Prostate gland (tissue), 2 donors: ENCODE results near the gene EPX. TPM values are rescaled to one million over a fixed set of nuclear protein-coding genes. Genes with fewer than 3 reads are reported as not detected.

Experiments
- DNase-seq: peaks from one replicate; pipeline ENCODE4 v3.0.0-alpha.2; 2019; ENCODE audit warnings: low spot score
- H3K27ac ChIP-seq, 2 donors: fragments of 200-600 bp; sonication (generic); 2 replicates each; pipeline ENCODE4 v1.5.1; 2017 to 2019
- H3K27me3 ChIP-seq: fragments of 200-600 bp; sonication (generic); replicated peaks from 2 replicates; pipeline ENCODE4 v1.5.1; 2019; ENCODE audit not compliant: insufficient read depth
- H3K36me3 ChIP-seq, 2 donors: fragments of 200-600 bp; sonication (generic); 1 replicate in 1 of 2; 2 replicates in 1 of 2; pipeline versions ENCODE4 v1.5.1 to v1.8.1; 2017 to 2019
- H3K4me1 ChIP-seq: fragments of 200-600 bp; sonication (generic); replicated peaks from 2 replicates; pipeline ENCODE4 v1.5.1; 2019
- H3K4me3 ChIP-seq, 2 donors: fragments of 200-600 bp; sonication (generic); 2 replicates each; pipeline ENCODE4 v1.5.1; 2017 to 2019
- H3K9me3 ChIP-seq: fragments of 200-600 bp; sonication (generic); 2 replicates; pipeline ENCODE4 v1.5.1; 2017
- POLR2A ChIP-seq: fragments of 450-650 bp; IDR thresholded peaks from one replicate; pipeline ENCODE4 v1.6.1; 2016; ENCODE audit warnings: antibody characterized with exemption, mild to moderate bottlenecking
- POLR2AphosphoS5 ChIP-seq: sonication (generic); formaldehyde crosslinking; IDR thresholded peaks from one replicate; pipeline ENCODE4 v1.6.1; 2017; ENCODE audit warnings: antibody characterized with exemption
- whole genome bisulfite sequencing: methylation state at CpG from one replicate; pipeline ENCODE4 v1.1.5; 2018; 5-methylcytosine and 5-hydroxymethylcytosine counted together
- intact Hi-C: fragments of 100-400 bp; cut with DNase I; formaldehyde crosslinking; loops from one replicate; pipeline ENCODE4 v1.14.2; 2022
- total RNA-seq, 2 donors: library from RNA; depleted of rRNA; stranded (reverse); fragments of >200 nt; gene quantifications; one replicate each; pipeline ENCODE4 v1.1.0, GENCODE V29; 2016
- TF ChIP-seq, protein P1 (sequence below), 4 experiments: fragments of 200-600 bp in 2 of 4; fragments of 450-650 bp in 2 of 4; sonication (generic) in 2 of 4; IDR thresholded peaks; 1 replicate in 3 of 4; 2 replicates in 1 of 4; pipeline ENCODE4 v1.5.1; 2016 to 2019; ENCODE audit warnings: antibody characterized with exemption in 4 of 4, mild to moderate bottlenecking in 2 of 4, moderate library complexity in 2 of 4

The EPX gene
- total RNA-seq, 2 donors from 2014 or later = not detected

DNA sequence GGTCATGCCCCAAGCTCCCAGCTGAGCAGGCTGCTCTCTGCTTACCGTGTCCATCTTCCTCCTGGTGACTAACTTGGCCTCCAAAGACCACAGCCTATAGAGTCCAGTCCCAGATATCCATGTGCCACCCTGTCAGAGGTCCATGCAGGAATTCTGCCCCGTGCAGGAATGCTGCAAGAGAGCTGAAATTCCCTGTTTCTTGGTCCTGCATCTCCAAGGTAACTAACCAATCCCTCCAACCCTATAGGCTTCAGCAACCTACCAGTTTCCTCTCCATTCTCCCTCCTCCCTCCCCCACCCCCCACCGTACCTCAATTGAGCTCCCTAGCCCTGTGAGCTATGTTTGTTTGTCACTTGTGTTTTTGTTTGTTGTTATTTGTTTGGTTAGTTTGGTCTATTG lies 36.2 kb downstream of the EPX start:
- Histone ChIP-seq H3K4me3 (no peak overlapping the region), H3K27ac (no peak overlapping the region), H3K36me3 (no peaks in the 10 kb centered on the region), H3K9me3 (no peaks in the 10 kb centered on the region), H3K4me1 (no peaks in the 10 kb centered on the region), H3K27me3 (no peaks in the 10 kb centered on the region)
- 47% methylated on average over 3 of the region's 3 CpGs for WGBS
- no peak for DNase-seq
- no peak for TF ChIP-seq POLR2AphosphoS5
- TF ChIP-seq, protein P1, sequence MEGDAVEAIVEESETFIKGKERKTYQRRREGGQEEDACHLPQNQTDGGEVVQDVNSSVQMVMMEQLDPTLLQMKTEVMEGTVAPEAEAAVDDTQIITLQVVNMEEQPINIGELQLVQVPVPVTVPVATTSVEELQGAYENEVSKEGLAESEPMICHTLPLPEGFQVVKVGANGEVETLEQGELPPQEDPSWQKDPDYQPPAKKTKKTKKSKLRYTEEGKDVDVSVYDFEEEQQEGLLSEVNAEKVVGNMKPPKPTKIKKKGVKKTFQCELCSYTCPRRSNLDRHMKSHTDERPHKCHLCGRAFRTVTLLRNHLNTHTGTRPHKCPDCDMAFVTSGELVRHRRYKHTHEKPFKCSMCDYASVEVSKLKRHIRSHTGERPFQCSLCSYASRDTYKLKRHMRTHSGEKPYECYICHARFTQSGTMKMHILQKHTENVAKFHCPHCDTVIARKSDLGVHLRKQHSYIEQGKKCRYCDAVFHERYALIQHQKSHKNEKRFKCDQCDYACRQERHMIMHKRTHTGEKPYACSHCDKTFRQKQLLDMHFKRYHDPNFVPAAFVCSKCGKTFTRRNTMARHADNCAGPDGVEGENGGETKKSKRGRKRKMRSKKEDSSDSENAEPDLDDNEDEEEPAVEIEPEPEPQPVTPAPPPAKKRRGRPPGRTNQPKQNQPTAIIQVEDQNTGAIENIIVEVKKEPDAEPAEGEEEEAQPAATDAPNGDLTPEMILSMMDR (IDR thresholded peaks at IDR 0.05) = no peak
- TF ChIP-seq POLR2A = no peak
- intact Hi-C loops = no loop called here

DNA sequence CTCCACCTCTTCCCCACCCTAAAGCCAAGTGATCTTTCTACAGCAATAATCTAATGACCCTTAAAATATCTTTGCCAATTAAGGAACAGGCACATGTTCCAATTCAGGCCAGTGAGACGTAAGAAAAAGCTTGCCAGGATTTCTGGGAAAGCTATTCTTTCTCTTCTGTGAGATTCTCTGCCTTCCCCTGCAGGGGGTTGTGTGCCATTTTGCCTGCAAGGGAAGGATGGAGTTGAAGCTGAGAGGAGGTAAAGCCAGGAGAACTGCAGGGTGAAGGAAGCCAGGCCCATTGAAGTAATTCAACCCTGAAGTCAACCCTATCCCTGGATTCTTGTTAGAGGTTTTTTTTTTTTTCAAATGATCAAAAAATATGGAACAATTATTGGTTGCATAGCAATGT lies 36.9 kb downstream of the EPX start:
- WGBS = 74% methylated on average over 1 of the region's 1 CpG
- H3K27me3 ChIP-seq = no peaks in the 10 kb centered on the region
- no peak for DNase-seq
- H3K9me3 ChIP-seq = no peaks in the 10 kb centered on the region
- TF ChIP-seq POLR2AphosphoS5 (no peak), POLR2A (no peak)
- TF ChIP-seq, protein P1 (IDR thresholded peaks at IDR 0.05) = no peak
- intact Hi-C loops = no loop called here
- H3K4me1 ChIP-seq = no peaks in the 10 kb centered on the region
- H3K36me3 ChIP-seq = no peaks in the 10 kb centered on the region
- no peak overlapping the region for H3K27ac ChIP-seq
- H3K4me3 ChIP-seq = no peak overlapping the region

- DNase-seq = no peak
- 88% methylated on average over 4 of the region's 4 CpGs for WGBS
- intact Hi-C loops = no loop called here
- Histone ChIP-seq H3K4me1 (no peaks in the 10 kb centered on the region), H3K36me3 (no peaks in the 10 kb centered on the region), H3K27ac (no peak overlapping the region), H3K9me3 (no peaks in the 10 kb centered on the region), H3K27me3 (no peaks in the 10 kb centered on the region), H3K4me3 (no peak overlapping the region)
- TF ChIP-seq POLR2A = no peak
- no peak for TF ChIP-seq POLR2AphosphoS5
- TF ChIP-seq, protein P1 (IDR thresholded peaks at IDR 0.05) = no peak
Measured at GRCh38 chr17:58229881-58230280, 37.4 kb downstream of the EPX start.

DNA sequence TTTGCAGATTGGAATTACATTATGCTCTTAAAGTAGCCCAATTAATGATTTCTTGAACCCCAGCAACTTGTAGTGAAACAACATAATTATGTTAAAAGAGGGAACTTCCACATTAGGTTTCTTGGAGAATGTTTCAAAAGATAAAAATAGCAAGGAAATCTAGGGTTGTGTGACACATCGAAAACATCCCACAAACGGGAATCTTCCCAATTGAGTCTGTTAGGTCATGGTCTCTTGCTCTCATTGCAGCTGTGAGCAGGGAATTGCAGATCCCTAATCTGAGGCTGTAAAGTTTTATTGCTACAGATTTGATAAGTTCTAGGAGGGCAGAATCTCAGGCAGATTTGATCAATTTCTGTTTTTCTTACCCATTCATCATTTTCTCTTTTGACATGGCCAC lies 39.1 kb downstream of the EPX start:
- no peak for TF ChIP-seq POLR2A
- no peak for TF ChIP-seq POLR2AphosphoS5
- TF ChIP-seq, protein P1 (IDR thresholded peaks at IDR 0.05) = no peak
- no peaks in the 10 kb centered on the region for H3K36me3 ChIP-seq
- no peaks in the 10 kb centered on the region for H3K27me3 ChIP-seq
- DNase-seq = no peak
- H3K9me3 ChIP-seq = no peaks in the 10 kb centered on the region
- no peaks in the 10 kb centered on the region for H3K4me1 ChIP-seq
- no peak overlapping the region for H3K4me3 ChIP-seq
- 31% methylated on average over 2 of the region's 2 CpGs for WGBS
- no peak overlapping the region for H3K27ac ChIP-seq
- intact Hi-C loops = no loop called here

DNA sequence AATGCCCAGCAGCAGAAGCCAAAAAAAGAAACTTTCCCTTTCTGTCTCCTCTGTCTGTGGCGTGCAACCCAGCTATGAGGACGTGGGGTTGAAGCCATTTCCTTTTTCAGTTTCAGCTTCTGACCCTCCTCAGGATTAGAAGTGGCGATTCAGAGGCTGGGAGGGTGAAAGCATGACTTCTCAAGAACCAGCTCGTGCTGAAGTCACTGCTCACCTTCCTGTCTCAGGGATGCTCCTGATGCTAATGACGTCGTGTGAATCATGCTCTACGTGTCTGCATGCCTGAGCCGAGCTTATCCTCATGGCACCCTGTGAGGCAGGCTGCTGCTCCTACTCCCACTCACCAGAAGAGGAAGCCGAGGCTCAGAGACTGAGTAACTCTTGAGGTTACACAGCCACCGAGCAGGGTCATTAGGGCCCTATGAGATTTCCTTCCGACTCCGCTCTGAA lies 40.2 kb downstream of the EPX start:
- Histone ChIP-seq H3K27ac (no peak overlapping the region), H3K4me3 (no peak overlapping the region), H3K4me1 (no peaks in the 10 kb centered on the region), H3K27me3 (no peaks in the 10 kb centered on the region), H3K36me3 (no peaks in the 10 kb centered on the region), H3K9me3 (no peaks in the 10 kb centered on the region)
- TF ChIP-seq, protein P1 (IDR thresholded peaks at IDR 0.05) = no peak
- TF ChIP-seq POLR2AphosphoS5 (no peak), POLR2A (no peak)
- WGBS = 54% methylated on average over 12 of the region's 12 CpGs
- intact Hi-C loops = no loop called here
- DNase-seq = no peak
